IMR-90 (cell line): ENCODE data around the gene NEIL1. TPM values are rescaled to one million over a fixed set of nuclear protein-coding genes. Genes with fewer than 3 reads are reported as not detected.

ENCODE experiments used
- ATAC-seq: fragments of 200-7000 bp; cut with Tn5 transposase; 2 replicates; pipeline ENCODE4 v1.9.1; 2020; ENCODE audit warnings: low read depth, mild to moderate bottlenecking, moderate library complexity
- BruUV-seq: library from RNA; stranded (reverse); fragments of 400-500 nt; replicated peaks from 2 replicates; lab custom pipeline; 2021; lab: Mats Ljungman, UMichigan
- CTCF ChIA-PET: fragments of 300-600 bp; formaldehyde crosslinking; extraction: SDS; loops from one replicate; lab custom pipeline; 2021; ENCODE audit warnings: antibody characterized with exemption; lab: Yijun Ruan, JAX
- POLR2A ChIA-PET: fragments of 300-600 bp; sonication (Branson Sonifier 250); formaldehyde crosslinking; loops from one replicate; lab custom pipeline; 2022; ENCODE audit warnings: antibody characterized with exemption; ENCODE audit not compliant: unreplicated experiment; lab: Charles Lee
- DNase-seq: peaks from one replicate; pipeline ENCODE4 v3.0.0; 2013
- H2AFZ ChIP-seq: replicated peaks from 2 replicates; pipeline ENCODE3; 2013; ENCODE audit warnings: low read length, mild to moderate bottlenecking; ENCODE audit not compliant: poor library complexity
- H2AK5ac ChIP-seq: 2 replicates; pipeline ENCODE4 v1.6.1; 2013; ENCODE audit warnings: low read depth, low read length, inconsistent platforms
- H2AK9ac ChIP-seq: replicated peaks from 2 replicates; pipeline ENCODE3; 2013; ENCODE audit warnings: mild to moderate bottlenecking, low read depth, low read length, moderate library complexity; ENCODE audit not compliant: poor library complexity
- H2BK120ac ChIP-seq: 2 replicates; pipeline ENCODE4 v1.6.1; 2013; ENCODE audit warnings: low read depth, low read length, inconsistent platforms
- H2BK15ac ChIP-seq: 3 replicates; pipeline ENCODE4 v1.6.1; 2013; ENCODE audit warnings: low read depth, low read length, inconsistent platforms
- H2BK20ac ChIP-seq: 2 replicates; pipeline ENCODE4 v1.6.1; 2013; ENCODE audit warnings: low read depth, mild to moderate bottlenecking, inconsistent platforms, low read length, moderate library complexity
- H2BK5ac ChIP-seq: 2 replicates; pipeline ENCODE4 v1.6.1; 2013; ENCODE audit warnings: mild to moderate bottlenecking, low read depth, low read length, inconsistent platforms; ENCODE audit not compliant: poor library complexity, severe bottlenecking
- H3K14ac ChIP-seq: replicated peaks from 2 replicates; pipeline ENCODE4 v1.6.1; 2013; ENCODE audit warnings: low read depth, low read length, inconsistent platforms
- H3K18ac ChIP-seq: 2 replicates; pipeline ENCODE4 v1.6.1; 2013; ENCODE audit warnings: low read depth, low read length, control low read depth
- H3K23ac ChIP-seq: 2 replicates; pipeline ENCODE4 v1.6.1; 2013; ENCODE audit warnings: low read depth, low read length, inconsistent platforms
- H3K27ac ChIP-seq: 2 replicates; pipeline ENCODE4 v1.5.1; 2013; ENCODE audit warnings: mild to moderate bottlenecking, control low read depth, low read length; ENCODE audit not compliant: insufficient read depth
- H3K27me3 ChIP-seq: 2 replicates; pipeline ENCODE4 v1.6.1; 2013; ENCODE audit warnings: low read length; ENCODE audit not compliant: control insufficient read depth, insufficient read depth
- H3K36me3 ChIP-seq: 2 replicates; pipeline ENCODE4 v1.6.1; 2013; ENCODE audit warnings: low read length, mixed read lengths; ENCODE audit not compliant: control insufficient read depth, insufficient read depth
- H3K4ac ChIP-seq: 2 replicates; pipeline ENCODE4 v1.6.1; 2013; ENCODE audit warnings: low read depth, low read length, inconsistent platforms
- H3K4me1 ChIP-seq: 2 replicates; pipeline ENCODE4 v1.6.1; 2013; ENCODE audit warnings: low read length, mixed read lengths; ENCODE audit not compliant: control insufficient read depth, insufficient read depth
- H3K4me2 ChIP-seq: 2 replicates; pipeline ENCODE4 v1.6.1; 2013; ENCODE audit warnings: low read depth, mild to moderate bottlenecking, control low read depth, low read length, moderate library complexity
- H3K4me3 ChIP-seq: 2 replicates; pipeline ENCODE4 v1.5.1; 2013; ENCODE audit warnings: low read depth, mild to moderate bottlenecking, control low read depth, low read length, moderate library complexity; ENCODE audit not compliant: insufficient read depth
- H3K56ac ChIP-seq: 2 replicates; pipeline ENCODE4 v1.6.1; 2013; ENCODE audit warnings: low read length, inconsistent platforms; ENCODE audit not compliant: insufficient read depth; ENCODE audit errors: extremely low read depth
- H3K79me1 ChIP-seq, 2 experiments: 2 replicates each; pipeline ENCODE4 v1.6.1; 2013; ENCODE audit warnings: low read length in 2 of 2, inconsistent platforms in 1 of 2, low read depth in 1 of 2
- H3K9ac ChIP-seq: 2 replicates; pipeline ENCODE4 v1.6.1; 2013; ENCODE audit warnings: low read depth, low read length, control low read depth
- H3K9me1 ChIP-seq: 2 replicates; pipeline ENCODE4 v1.6.1; 2013; ENCODE audit warnings: low read length, inconsistent platforms; ENCODE audit not compliant: insufficient read depth
- H3K9me3 ChIP-seq: 2 replicates; pipeline ENCODE4 v1.6.1; 2013; ENCODE audit warnings: low read length; ENCODE audit not compliant: control insufficient read depth, insufficient read depth
- H4K20me1 ChIP-seq: 2 replicates; pipeline ENCODE4 v1.6.1; 2013; ENCODE audit warnings: low read length, inconsistent platforms; ENCODE audit not compliant: insufficient read depth
- H4K5ac ChIP-seq: 2 replicates; pipeline ENCODE4 v1.6.1; 2013; ENCODE audit warnings: mild to moderate bottlenecking, low read depth, low read length, control low read depth
- H4K8ac ChIP-seq, 2 experiments: 2 replicates each; pipeline ENCODE4 v1.6.1; 2013; ENCODE audit warnings: low read depth in 2 of 2, low read length in 2 of 2, control low read depth in 1 of 2, inconsistent platforms in 1 of 2
- H4K91ac ChIP-seq: 2 replicates; pipeline ENCODE4 v1.6.1; 2013; ENCODE audit warnings: low read depth, low read length, inconsistent platforms; ENCODE audit not compliant: insufficient read depth
- ELK1 ChIP-seq: fragments of 150-350 bp; IDR thresholded peaks from 2 replicates; pipeline ENCODE4 v1.6.1; 2016; ENCODE audit warnings: low read depth, mild to moderate bottlenecking, low read length, moderate library complexity, borderline replicate concordance
- POLR2A ChIP-seq: IDR thresholded peaks from 2 replicates; pipeline ENCODE4 v1.6.1; 2012; ENCODE audit warnings: mild to moderate bottlenecking, low read depth, low read length
- RAD21 ChIP-seq: IDR thresholded peaks from 2 replicates; pipeline ENCODE4 v1.6.1; 2012; ENCODE audit warnings: low read length, improper control_type of control experiment
- RFX5 ChIP-seq: IDR thresholded peaks from 2 replicates; pipeline ENCODE4 v1.8.0; 2012; ENCODE audit warnings: low read depth, mild to moderate bottlenecking, low read length, moderate library complexity
- SMC3 ChIP-seq: fragments of 150-350 bp; IDR thresholded peaks from 2 replicates; pipeline ENCODE4 v1.6.1; 2016; ENCODE audit warnings: low read depth, mild to moderate bottlenecking, antibody characterized with exemption, low read length, moderate library complexity
- WGBS, 2 experiments: methylation state at CpG; one replicate each; pipeline versions ENCODE4 v1.1.5 to v1.1.7; 2013; ENCODE audit warnings: missing lambda C conversion rate in 2 of 2; ENCODE audit not compliant: insufficient read length in 1 of 2; ENCODE audit errors: extremely low coverage in 2 of 2; 5-methylcytosine and 5-hydroxymethylcytosine counted together
- dilution Hi-C: fragments of 300-500 bp; cut with HindIII; formaldehyde crosslinking; loops from one replicate; pipeline ENCODE4 v1.14.3; 2018; ENCODE audit warnings: low sequenced_read_pairs; ENCODE audit not compliant: unreplicated experiment
- in situ Hi-C: fragments of 300-500 bp; cut with MboI; formaldehyde crosslinking; loops from 3 replicates; pipeline ENCODE4 v1.14.3; 2019; ENCODE audit warnings: low sequenced_read_pairs, inconsistent platforms, mixed read lengths
- intact Hi-C: fragments of 100-400 bp; cut with micrococcal nuclease; formaldehyde crosslinking; loops from 2 replicates; pipeline ENCODE4 v1.10.0; 2022
- polyA plus RNA-seq, 3 experiments: library from polyadenylated mRNA; depleted of rRNA; stranded (reverse); fragments of >200 nt; gene quantifications; 2 replicates each; pipeline ENCODE4 v1.2.3, GENCODE V29; 2012; ENCODE audit warnings: low replicate concordance in 1 of 3
- total RNA-seq: library from RNA; depleted of rRNA; stranded (reverse); fragments of >200 nt; gene quantifications from 2 replicates; pipeline ENCODE4 v1.2.3, GENCODE V29; 2012

NEIL1 gene
- total and polyA plus RNA-seq, 2 of the 4 experiments (the other 2 are of a cell fraction) = 1.1 to 3.6 TPM

- dilution Hi-C loops = no loop called here
- no peak for ATAC-seq
- H2BK20ac ChIP-seq = no peak overlapping the region
- no peak overlapping the region for H3K27ac ChIP-seq
- H3K56ac ChIP-seq = no peak overlapping the region
- no peak overlapping the region for H4K5ac ChIP-seq
- H3K79me1 ChIP-seq = no peaks in the 10 kb centered on the region; a peak in 1 of 4 replicates
- H4K20me1 ChIP-seq = no peaks in the 10 kb centered on the region
- no peak overlapping the region for H2BK5ac ChIP-seq
- H3K4me2 ChIP-seq = no peak overlapping the region
- H4K8ac ChIP-seq = no peak overlapping the region
- no peaks in the 10 kb centered on the region for H3K4me1 ChIP-seq
- ChIA-PET CTCF (no interaction called here), POLR2A (no interaction called here)
- no peak overlapping the region for H3K23ac ChIP-seq
- no peak for DNase-seq
- in situ Hi-C loops = no loop called here
- no peak overlapping the region for H4K91ac ChIP-seq
- H3K4me3 ChIP-seq = no peak overlapping the region
- BruUV-seq = no TSS peak
- WGBS, 2 experiments = 100% methylated on average over 3 of the region's 10 CpGs; no CpG with 5 or more reads in 1 of the 2 experiments
- H2BK120ac ChIP-seq = no peak overlapping the region
- no peaks in the 10 kb centered on the region for H3K27me3 ChIP-seq
- no peak overlapping the region for H3K4ac ChIP-seq
- intact Hi-C loops = no loop called here
- H3K9me1 ChIP-seq = peaks cover 3% of the 10 kb centered on the region
- H3K9ac ChIP-seq = no peak overlapping the region
- H2AFZ ChIP-seq = no peak overlapping the region
- peaks cover 66% of the 10 kb centered on the region for H3K36me3 ChIP-seq
- no peak overlapping the region for H2BK15ac ChIP-seq
- no peaks in the 10 kb centered on the region for H3K9me3 ChIP-seq
- no peak overlapping the region for H2AK9ac ChIP-seq
- H2AK5ac ChIP-seq = no peak overlapping the region
- no peak for TF ChIP-seq SMC3
- no peak for TF ChIP-seq POLR2A
- TF ChIP-seq ELK1 = no peak
- TF ChIP-seq RAD21 = no peak
- no peak for TF ChIP-seq RFX5
- H3K18ac ChIP-seq = no peak overlapping the region
- no peak overlapping the region for H3K14ac ChIP-seq
Observed at GRCh38 chr15:75358771-75359536, 12.1 kb downstream of the NEIL1 start.
